Measurements from ENCODE around the gene LHFPL5.

The LHFPL5 gene

DNA sequence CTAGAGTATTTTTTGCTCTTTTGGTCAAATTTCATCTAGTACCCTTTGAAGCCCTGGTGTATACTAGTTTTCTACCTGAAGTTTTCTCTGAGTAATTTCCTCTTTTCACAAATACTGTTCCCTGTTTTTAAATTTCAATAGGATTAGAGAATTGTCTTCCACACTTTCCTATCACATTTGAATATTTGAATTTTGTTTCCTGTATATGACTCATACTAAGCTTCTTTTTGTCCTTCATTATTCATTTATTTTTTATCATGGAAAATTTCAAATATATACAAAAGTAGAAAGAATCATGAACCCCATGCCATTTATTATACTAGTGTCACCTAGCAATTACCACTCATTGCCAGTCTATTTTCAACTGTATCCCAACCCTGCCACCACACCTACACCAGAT lies 52.7 kb downstream of the LHFPL5 start:
- no peak for ATAC-seq

DNA sequence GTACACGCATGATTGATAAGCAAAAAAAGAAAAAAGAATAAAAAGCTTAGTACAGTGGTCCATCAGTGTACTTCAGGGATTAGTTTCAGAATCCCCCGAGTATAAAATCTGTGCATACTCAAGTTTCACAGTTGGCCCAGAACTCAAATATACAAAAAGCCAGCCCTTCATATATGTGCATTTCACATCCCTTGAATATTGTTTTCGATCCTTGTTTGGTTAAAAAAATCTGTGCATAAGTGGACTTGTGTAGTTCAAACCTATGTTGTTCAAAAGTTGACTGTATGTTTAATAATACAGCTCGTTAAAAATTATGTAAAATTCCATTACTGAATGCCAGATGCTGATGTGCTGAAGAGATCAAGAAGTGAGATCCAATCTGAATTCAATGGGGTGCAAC lies 54.2 kb downstream of the LHFPL5 start:
- no peak for ATAC-seq
